ENCODE results near the gene TTLL10. TPM values are rescaled to one million over a fixed set of nuclear protein-coding genes. Genes with fewer than 3 reads are reported as not detected.

Gene TTLL10
- total and polyA plus RNA-seq, 2 experiments from 2014 or later, result not detected

- Histone ChIP-seq H3K27ac (no peak overlapping the region), H3K4me2 (ENCODE audit: unreplicated experiment) (no peak overlapping the region), H3K27me3 (replicated peaks; ENCODE audit: insufficient read depth) (peaks cover 16% of the 10 kb centered on the region; the same call in 1 of the 2 replicates), H3K9ac (no peak overlapping the region), H3K36me3 (ENCODE audit: low read depth) (no peaks in the 10 kb centered on the region), H3K9me3 (ENCODE audit: low read depth) (no peaks in the 10 kb centered on the region), H3K9me2 (ENCODE audit: insufficient read depth) (no peaks in the 10 kb centered on the region), H3K4me1 (ENCODE audit: insufficient read depth) (no peaks in the 10 kb centered on the region), H4K20me1 (ENCODE audit: insufficient read depth) (no peaks in the 10 kb centered on the region), H3K79me2 (ENCODE audit: insufficient read depth) (no peaks in the 10 kb centered on the region), H3K4me3 (no peak overlapping the region), H3F3A (ENCODE audit: insufficient read depth) (no peaks in the 10 kb centered on the region), H2AFZ (no peak overlapping the region)
- TF ChIP-seq EZH2 (IDR thresholded peaks at IDR 0.05; ENCODE audit: insufficient read depth, poor library complexity, severe bottlenecking) (no peak), EZH2phosphoT487 (IDR thresholded peaks at IDR 0.05; ENCODE audit: insufficient read depth, low read depth) (no peak)
- WGBS, 2 experiments (ENCODE audit: low coverage in 1 of 2, low lambda C conversion rate in 2 of 2, missing lambda C conversion rate in 2 of 2), result 88 to 93% methylated on average over 33 of the region's 33 CpGs
- no peak for DNase-seq
- in situ Hi-C loops (cut with MboI), result no loop called here
These were observed 10.1 kb upstream of the TTLL10 start for GRCh38 chr1:1163538-1164070.

- Histone ChIP-seq H3K9me2 (ENCODE audit: insufficient read depth) (no peaks in the 10 kb centered on the region), H3K4me1 (ENCODE audit: insufficient read depth) (no peaks in the 10 kb centered on the region), H3K36me3 (ENCODE audit: low read depth) (no peaks in the 10 kb centered on the region), H4K20me1 (ENCODE audit: insufficient read depth) (no peaks in the 10 kb centered on the region), H3F3A (ENCODE audit: insufficient read depth) (no peaks in the 10 kb centered on the region), H3K79me2 (ENCODE audit: insufficient read depth) (no peaks in the 10 kb centered on the region), H3K4me3 (no peak overlapping the region), H3K27me3 (replicated peaks; ENCODE audit: insufficient read depth) (peaks cover 16% of the 10 kb centered on the region; the same call in 1 of the 2 replicates), H3K9ac (no peak overlapping the region), H3K9me3 (ENCODE audit: low read depth) (no peaks in the 10 kb centered on the region), H2AFZ (no peak overlapping the region), H3K4me2 (ENCODE audit: unreplicated experiment) (no peak overlapping the region), H3K27ac (no peak overlapping the region)
- DNase-seq, result no peak
- in situ Hi-C loops (cut with MboI), result no loop called here
- no peak for TF ChIP-seq EZH2phosphoT487 (IDR thresholded peaks at IDR 0.05; ENCODE audit: insufficient read depth, low read depth)
- no peak for TF ChIP-seq EZH2 (IDR thresholded peaks at IDR 0.05; ENCODE audit: insufficient read depth, poor library complexity, severe bottlenecking)
- WGBS, 2 experiments (ENCODE audit: low coverage in 1 of 2, low lambda C conversion rate in 2 of 2, missing lambda C conversion rate in 2 of 2), result 49 to 67% methylated on average over 15 to 26 of the region's 26 CpGs
These were observed 9.3 kb upstream of the TTLL10 start for GRCh38 chr1:1164361-1164700.

GRCh38 chr1:1164701-1165451 lies 8.8 kb upstream of the TTLL10 start:
- H3F3A ChIP-seq (ENCODE audit: insufficient read depth), result no peaks in the 10 kb centered on the region
- no peak overlapping the region for H2AFZ ChIP-seq
- no peak for TF ChIP-seq EZH2phosphoT487 (IDR thresholded peaks at IDR 0.05; ENCODE audit: insufficient read depth, low read depth)
- TF ChIP-seq EZH2 (IDR thresholded peaks at IDR 0.05; ENCODE audit: insufficient read depth, poor library complexity, severe bottlenecking), result no peak
- H3K36me3 ChIP-seq (ENCODE audit: low read depth), result no peaks in the 10 kb centered on the region
- in situ Hi-C loops (cut with MboI), result no loop called here
- H3K9ac ChIP-seq, result no peak overlapping the region
- no peaks in the 10 kb centered on the region for H4K20me1 ChIP-seq (ENCODE audit: insufficient read depth)
- H3K27ac ChIP-seq, result no peak overlapping the region
- peaks cover 16% of the 10 kb centered on the region for H3K27me3 ChIP-seq (replicated peaks; ENCODE audit: insufficient read depth)
- H3K4me3 ChIP-seq, result no peak overlapping the region
- H3K9me2 ChIP-seq (ENCODE audit: insufficient read depth), result no peaks in the 10 kb centered on the region
- no peaks in the 10 kb centered on the region for H3K4me1 ChIP-seq (ENCODE audit: insufficient read depth)
- DNase-seq, result peak; percentile 34
- H3K4me2 ChIP-seq (ENCODE audit: unreplicated experiment), result no peak overlapping the region
- 44 to 48% methylated on average over 42 to 47 of the region's 48 CpGs for WGBS, 2 experiments (ENCODE audit: low coverage in 1 of 2, low lambda C conversion rate in 2 of 2, missing lambda C conversion rate in 2 of 2)
- H3K9me3 ChIP-seq (ENCODE audit: low read depth), result no peaks in the 10 kb centered on the region
- no peaks in the 10 kb centered on the region for H3K79me2 ChIP-seq (ENCODE audit: insufficient read depth)

DNA sequence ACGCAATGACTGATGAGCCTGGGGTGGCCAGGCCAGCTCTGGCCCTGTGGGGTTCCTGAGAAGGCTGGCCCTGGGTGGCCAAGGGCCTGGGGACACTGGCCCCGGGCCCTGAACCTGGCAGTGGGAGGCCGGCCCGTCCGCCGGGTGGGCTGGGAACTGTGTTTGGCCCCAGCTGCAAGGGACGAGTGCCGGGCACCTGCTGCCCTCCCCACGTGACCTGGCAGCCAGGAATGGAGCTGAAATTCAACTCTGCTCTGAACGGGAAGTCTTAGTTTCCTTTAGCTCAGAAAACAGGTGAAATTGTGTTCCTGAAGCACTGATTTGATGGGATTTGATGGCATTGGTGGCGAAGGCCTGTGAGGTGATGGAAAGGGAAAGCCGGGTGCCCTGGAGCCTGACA lies 8.2 kb upstream of the TTLL10 start:
- H3K27ac ChIP-seq, result no peak overlapping the region
- no peaks in the 10 kb centered on the region for H3K36me3 ChIP-seq (ENCODE audit: low read depth)
- no peak for DNase-seq
- no peak for TF ChIP-seq EZH2 (IDR thresholded peaks at IDR 0.05; ENCODE audit: insufficient read depth, poor library complexity, severe bottlenecking)
- no peak for TF ChIP-seq EZH2phosphoT487 (IDR thresholded peaks at IDR 0.05; ENCODE audit: insufficient read depth, low read depth)
- no peak overlapping the region for H3K9ac ChIP-seq
- 73 to 79% methylated on average over 12 of the region's 12 CpGs for WGBS, 2 experiments (ENCODE audit: low coverage in 1 of 2, low lambda C conversion rate in 2 of 2, missing lambda C conversion rate in 2 of 2)
- no peaks in the 10 kb centered on the region for H3F3A ChIP-seq (ENCODE audit: insufficient read depth)
- H4K20me1 ChIP-seq (ENCODE audit: insufficient read depth), result no peaks in the 10 kb centered on the region
- H3K9me2 ChIP-seq (ENCODE audit: insufficient read depth), result no peaks in the 10 kb centered on the region
- H2AFZ ChIP-seq, result no peak overlapping the region
- H3K27me3 ChIP-seq (replicated peaks; ENCODE audit: insufficient read depth), result peaks cover 16% of the 10 kb centered on the region
- H3K4me1 ChIP-seq (ENCODE audit: insufficient read depth), result no peaks in the 10 kb centered on the region
- no peak overlapping the region for H3K4me3 ChIP-seq
- in situ Hi-C loops (cut with MboI), result no loop called here
- H3K4me2 ChIP-seq (ENCODE audit: unreplicated experiment), result no peak overlapping the region
- H3K9me3 ChIP-seq (ENCODE audit: low read depth), result no peaks in the 10 kb centered on the region
- H3K79me2 ChIP-seq (ENCODE audit: insufficient read depth), result no peaks in the 10 kb centered on the region

All from GM23248 (cell line).